ACC112 (cell line): Measurements from ENCODE around the gene RSU1.
"Not testable (repeated sequence)": the region's sequence is repeated elsewhere in the genome, so short reads cannot be mapped to it uniquely, and the experiment has no call there.

Experiments used
- H2AFZ ChIP-seq: fragments of 200-600 bp; sonication (generic); one replicate; pipeline ENCODE4 v1.6.0; 2017; ENCODE audit warnings: antibody characterized with exemption, low read length; ENCODE audit not compliant: unreplicated experiment
- H3K27ac ChIP-seq: fragments of 200-600 bp; sonication (generic); 2 replicates; pipeline ENCODE4 v1.5.1; 2014; ENCODE audit warnings: low read depth, mild to moderate bottlenecking, antibody characterized with exemption, low read length, moderate library complexity
- H3K27me3 ChIP-seq: fragments of 200-600 bp; sonication (generic); 2 replicates; pipeline ENCODE4 v1.6.1; 2014; ENCODE audit warnings: mild to moderate bottlenecking, antibody characterized with exemption, low read length, moderate library complexity, mixed read lengths; ENCODE audit not compliant: insufficient read depth
- H3K36me3 ChIP-seq: fragments of 200-600 bp; sonication (generic); 2 replicates; pipeline ENCODE4 v1.6.1; 2016; ENCODE audit warnings: mild to moderate bottlenecking, antibody characterized with exemption, low read length, moderate library complexity, mixed read lengths; ENCODE audit not compliant: insufficient read depth
- H3K4me1 ChIP-seq: fragments of 200-600 bp; sonication (generic); one replicate; pipeline ENCODE4 v1.6.1; 2016; ENCODE audit warnings: low read length, mixed read lengths; ENCODE audit not compliant: insufficient read depth, unreplicated experiment, control insufficient read depth
- H3K4me3 ChIP-seq: fragments of 200-600 bp; sonication (generic); 2 replicates; pipeline ENCODE4 v1.5.1; 2014; ENCODE audit warnings: mild to moderate bottlenecking, low read depth, low read length
- H3K79me2 ChIP-seq: fragments of 200-600 bp; sonication (generic); one replicate; pipeline ENCODE4 v1.6.0; 2016; ENCODE audit warnings: low read length; ENCODE audit not compliant: control insufficient read depth, unreplicated experiment, insufficient read depth

The RSU1 gene

GRCh38 chr10:16765509-16766375 is 51.5 kb downstream of the RSU1 start:
- H3K4me1 ChIP-seq = no peaks in the 10 kb centered on the region
- H3K4me3 ChIP-seq = no peak overlapping the region
- H3K27me3 ChIP-seq = no peaks in the 10 kb centered on the region
- H3K36me3 ChIP-seq = no peaks in the 10 kb centered on the region
- no peak overlapping the region for H3K27ac ChIP-seq
- H3K79me2 ChIP-seq = no peaks in the 10 kb centered on the region
- no peak overlapping the region for H2AFZ ChIP-seq

GRCh38 chr10:16761300-16761699 is 55.9 kb downstream of the RSU1 start:
- H3K4me3 ChIP-seq = no peak overlapping the region
- H3K36me3 ChIP-seq = no peaks in the 10 kb centered on the region
- no peaks in the 10 kb centered on the region for H3K27me3 ChIP-seq
- H3K27ac ChIP-seq = no peak overlapping the region
- no peaks in the 10 kb centered on the region for H3K79me2 ChIP-seq
- H3K4me1 ChIP-seq = no peaks in the 10 kb centered on the region
- H2AFZ ChIP-seq = no peak overlapping the region

- Histone ChIP-seq H3K4me3 (no peak overlapping the region), H3K79me2 (no peaks in the 10 kb centered on the region), H3K27me3 (no peaks in the 10 kb centered on the region), H3K36me3 (no peaks in the 10 kb centered on the region), H3K4me1 (no peaks in the 10 kb centered on the region), H3K27ac (no peak overlapping the region), H2AFZ (no peak overlapping the region)
Observed at GRCh38 chr10:16756561-16757221, 60.5 kb downstream of the RSU1 start.

GRCh38 chr10:16754765-16755164 is 62.5 kb downstream of the RSU1 start:
- H3K4me1 ChIP-seq = no peaks in the 10 kb centered on the region
- no peak overlapping the region for H3K27ac ChIP-seq
- H3K4me3 ChIP-seq = no peak overlapping the region
- no peaks in the 10 kb centered on the region for H3K27me3 ChIP-seq
- peaks cover 7% of the 10 kb centered on the region; the same call in 1 of the 2 replicates for H3K36me3 ChIP-seq
- H2AFZ ChIP-seq = no peak overlapping the region
- H3K79me2 ChIP-seq = no peaks in the 10 kb centered on the region

GRCh38 chr10:16752849-16753248 is 64.4 kb downstream of the RSU1 start:
- not testable (repeated sequence) for H3K4me1 ChIP-seq, H3K27ac ChIP-seq

GRCh38 chr10:16752099-16752498 is 65.1 kb downstream of the RSU1 start:
- Histone ChIP-seq H3K36me3 (peaks cover 8% of the 10 kb centered on the region; the same call in 1 of the 2 replicates), H2AFZ (no peak overlapping the region), H3K27me3 (no peaks in the 10 kb centered on the region), H3K4me3 (no peak overlapping the region), H3K79me2 (no peaks in the 10 kb centered on the region), H3K27ac (no peak overlapping the region), H3K4me1 (no peaks in the 10 kb centered on the region)

More at GRCh38 chr10:16752849-16753248, 64.4 kb downstream of the RSU1 start:
- H3K79me2 ChIP-seq, H3K27me3 ChIP-seq, H3K4me3 ChIP-seq, H2AFZ ChIP-seq, H3K36me3 ChIP-seq: not testable (repeated sequence)

GRCh38 chr10:16751244-16751643 is 66.0 kb downstream of the RSU1 start:
- Histone ChIP-seq H2AFZ (no peak overlapping the region), H3K27ac (no peak overlapping the region), H3K27me3 (no peaks in the 10 kb centered on the region), H3K79me2 (no peaks in the 10 kb centered on the region), H3K4me3 (no peak overlapping the region), H3K36me3 (peaks cover 8% of the 10 kb centered on the region; the same call in 1 of the 2 replicates), H3K4me1 (no peaks in the 10 kb centered on the region)

GRCh38 chr10:16750461-16750860 is 66.8 kb downstream of the RSU1 start:
- Histone ChIP-seq H3K27ac (no peak overlapping the region), H2AFZ (no peak overlapping the region), H3K27me3 (no peaks in the 10 kb centered on the region), H3K4me1 (no peaks in the 10 kb centered on the region), H3K4me3 (no peak overlapping the region), H3K36me3 (peaks cover 8% of the 10 kb centered on the region; the same call in 1 of the 2 replicates), H3K79me2 (no peaks in the 10 kb centered on the region)

GRCh38 chr10:16748749-16749148 is 68.5 kb downstream of the RSU1 start:
- Histone ChIP-seq H2AFZ (no peak overlapping the region), H3K27me3 (no peaks in the 10 kb centered on the region), H3K4me3 (no peak overlapping the region), H3K4me1 (no peaks in the 10 kb centered on the region), H3K27ac (no peak overlapping the region), H3K36me3 (peaks cover 8% of the 10 kb centered on the region; the same call in 1 of the 2 replicates), H3K79me2 (no peaks in the 10 kb centered on the region)

GRCh38 chr10:16746856-16747255 is 70.4 kb downstream of the RSU1 start:
- Histone ChIP-seq H3K27me3 (no peaks in the 10 kb centered on the region), H3K4me1 (no peaks in the 10 kb centered on the region), H3K27ac (no peak overlapping the region), H3K4me3 (no peak overlapping the region), H3K36me3 (peaks cover 8% of the 10 kb centered on the region; the same call in 1 of the 2 replicates), H3K79me2 (no peaks in the 10 kb centered on the region), H2AFZ (no peak overlapping the region)

GRCh38 chr10:16745061-16745460 is 72.2 kb downstream of the RSU1 start:
- Histone ChIP-seq H3K36me3 (0 out of 2 replicates have a peak, but pooled peaks cover 2% of the 10 kb centered on the region), H3K4me1 (no peaks in the 10 kb centered on the region), H3K4me3 (no peak overlapping the region), H3K79me2 (no peaks in the 10 kb centered on the region), H3K27ac (no peak overlapping the region), H3K27me3 (no peaks in the 10 kb centered on the region), H2AFZ (no peak overlapping the region)
